ENCODE data around the gene UNC45B.

The UNC45B gene

GRCh38 chr17:35214192-35214591, 66.6 kb downstream of the UNC45B start:
- no peaks in the 10 kb centered on the region for H3K9me3 ChIP-seq (ENCODE audit: insufficient read depth, low read length)
- no peaks in the 10 kb centered on the region for H3K27me3 ChIP-seq (ENCODE audit: low read length)
- H2AFZ ChIP-seq (ENCODE audit: low read depth, low read length, severe bottlenecking), result no peak overlapping the region
- no peaks in the 10 kb centered on the region for H4K20me1 ChIP-seq (ENCODE audit: low read depth, low read length)
- no peaks in the 10 kb centered on the region for H3F3A ChIP-seq (ENCODE audit: insufficient read depth)
- no peaks in the 10 kb centered on the region for H3K79me2 ChIP-seq (ENCODE audit: insufficient read depth, low read length)
- H3K4me2 ChIP-seq (ENCODE audit: low read depth, low read length, poor library complexity, severe bottlenecking), result no peak overlapping the region
- H3K4me3 ChIP-seq (ENCODE audit: insufficient read depth, low read length, poor library complexity, severe bottlenecking), result no peak overlapping the region
- H3K27ac ChIP-seq (ENCODE audit: low read depth, low read length), result no peak overlapping the region
- no peak overlapping the region for H3K9ac ChIP-seq (ENCODE audit: low read length)
- TF ChIP-seq EZH2phosphoT487 (conservative IDR thresholded peaks at IDR 0.05; ENCODE audit: low read length) (no peak), CTCF (IDR thresholded peaks at IDR 0.05; ENCODE audit: insufficient read depth, low read length, poor library complexity, severe bottlenecking) (no peak)
- H3K36me3 ChIP-seq (ENCODE audit: low read length), result no peaks in the 10 kb centered on the region
- no peaks in the 10 kb centered on the region for H3K9me2 ChIP-seq (replicated peaks; ENCODE audit: insufficient read depth, low read length)

- Histone ChIP-seq H3K36me3 (ENCODE audit: low read length) (no peaks in the 10 kb centered on the region), H3K4me2 (ENCODE audit: low read depth, low read length, poor library complexity, severe bottlenecking) (no peak overlapping the region), H3F3A (ENCODE audit: insufficient read depth) (no peaks in the 10 kb centered on the region), H3K9me3 (ENCODE audit: insufficient read depth, low read length) (no peaks in the 10 kb centered on the region), H2AFZ (ENCODE audit: low read depth, low read length, severe bottlenecking) (no peak overlapping the region), H3K79me2 (ENCODE audit: insufficient read depth, low read length) (no peaks in the 10 kb centered on the region), H3K9me2 (replicated peaks; ENCODE audit: insufficient read depth, low read length) (no peaks in the 10 kb centered on the region), H3K27me3 (ENCODE audit: low read length) (no peaks in the 10 kb centered on the region), H3K9ac (ENCODE audit: low read length) (no peak overlapping the region), H4K20me1 (ENCODE audit: low read depth, low read length) (no peaks in the 10 kb centered on the region), H3K4me3 (ENCODE audit: insufficient read depth, low read length, poor library complexity, severe bottlenecking) (no peak overlapping the region), H3K27ac (ENCODE audit: low read depth, low read length) (no peak overlapping the region)
- TF ChIP-seq CTCF (IDR thresholded peaks at IDR 0.05; ENCODE audit: insufficient read depth, low read length, poor library complexity, severe bottlenecking), result no peak
- TF ChIP-seq EZH2phosphoT487 (conservative IDR thresholded peaks at IDR 0.05; ENCODE audit: low read length), result no peak
Observed at GRCh38 chr17:35214631-35215273, 67.1 kb downstream of the UNC45B start.

GRCh38 chr17:35217107-35217506, 69.5 kb downstream of the UNC45B start:
- no peaks in the 10 kb centered on the region for H4K20me1 ChIP-seq (ENCODE audit: low read depth, low read length)

More at GRCh38 chr17:35217107-35217506, 69.5 kb downstream of the UNC45B start:
- Histone ChIP-seq H3K4me3 (ENCODE audit: insufficient read depth, low read length, poor library complexity, severe bottlenecking) (no peak overlapping the region), H3K4me2 (ENCODE audit: low read depth, low read length, poor library complexity, severe bottlenecking) (no peak overlapping the region), H3K27me3 (ENCODE audit: low read length) (no peaks in the 10 kb centered on the region), H3K36me3 (ENCODE audit: low read length) (no peaks in the 10 kb centered on the region), H3K9me2 (replicated peaks; ENCODE audit: insufficient read depth, low read length) (no peaks in the 10 kb centered on the region), H2AFZ (ENCODE audit: low read depth, low read length, severe bottlenecking) (no peak overlapping the region), H3K9ac (ENCODE audit: low read length) (no peak overlapping the region), H3F3A (ENCODE audit: insufficient read depth) (no peaks in the 10 kb centered on the region), H3K9me3 (ENCODE audit: insufficient read depth, low read length) (no peaks in the 10 kb centered on the region), H3K79me2 (ENCODE audit: insufficient read depth, low read length) (no peaks in the 10 kb centered on the region), H3K27ac (ENCODE audit: low read depth, low read length) (no peak overlapping the region)
- TF ChIP-seq CTCF (IDR thresholded peaks at IDR 0.05; ENCODE audit: insufficient read depth, low read length, poor library complexity, severe bottlenecking) (no peak), EZH2phosphoT487 (conservative IDR thresholded peaks at IDR 0.05; ENCODE audit: low read length) (no peak)
